NCI-H187 (cell line): Measurements from ENCODE around the gene TSHZ2.
"Not testable (repeated sequence)": the region's sequence is repeated elsewhere in the genome, so short reads cannot be mapped to it uniquely, and the experiment has no call there.

Experiments
- DNase-seq, 2 experiments: peaks; one replicate each; lab custom pipeline; 2025; lab: John Stamatoyannopoulos, UW

The TSHZ2 gene

GRCh38 chr20:53316206-53316937, 344.2 kb downstream of the TSHZ2 start:
- DNase-seq = no peak

- DNase-seq = no peak
Measured at GRCh38 chr20:53319200-53319599, 347.0 kb downstream of the TSHZ2 start.

DNA sequence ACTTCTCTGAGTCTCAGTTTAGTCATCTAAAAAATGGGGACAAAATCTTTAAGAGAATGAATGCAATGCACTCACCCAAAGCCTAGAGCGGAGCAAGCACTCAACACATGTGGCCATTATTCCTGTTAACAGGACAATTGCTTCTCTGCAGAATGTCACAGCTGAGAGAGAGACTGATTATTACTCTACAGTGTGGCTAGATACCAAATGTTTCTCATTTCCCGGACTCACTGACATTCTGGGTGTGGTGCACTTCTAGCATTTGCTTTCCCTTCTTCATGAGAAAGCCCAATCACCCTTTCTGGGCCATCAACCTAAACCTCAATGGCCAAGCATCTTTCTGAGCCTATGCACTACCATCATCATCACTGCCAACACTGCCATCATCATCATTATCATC, 347.6 kb downstream of the TSHZ2 start:
- DNase-seq = no peak

GRCh38 chr20:53320701-53321100, 348.5 kb downstream of the TSHZ2 start:
- DNase-seq = no peak

DNA sequence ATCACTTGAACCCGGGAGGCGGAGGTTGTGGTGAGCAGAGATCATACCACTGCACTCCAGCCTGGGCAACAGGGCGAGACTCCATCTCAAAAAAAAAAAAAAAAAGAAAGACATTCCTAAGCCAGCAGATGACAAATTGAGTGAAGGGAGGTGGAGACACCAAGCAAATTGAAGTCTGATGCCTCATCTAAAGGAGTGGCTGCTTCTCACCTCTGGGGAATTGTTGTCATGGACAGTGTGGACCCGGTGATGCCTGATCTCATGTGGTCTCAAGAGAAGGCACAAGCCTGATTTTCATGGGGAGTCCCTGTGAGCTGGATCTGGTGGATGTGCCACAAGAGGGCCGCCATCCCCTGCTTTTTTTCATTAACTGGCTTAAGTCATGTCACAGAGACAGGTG, 349.4 kb downstream of the TSHZ2 start:
- DNase-seq = no peak

GRCh38 chr20:53322651-53323050, 350.5 kb downstream of the TSHZ2 start:
- no peak for DNase-seq

GRCh38 chr20:53323460-53323859, 351.3 kb downstream of the TSHZ2 start:
- not testable (repeated sequence) for DNase-seq

- no peak for DNase-seq
Measured at GRCh38 chr20:53324816-53325215, 352.7 kb downstream of the TSHZ2 start.

DNA sequence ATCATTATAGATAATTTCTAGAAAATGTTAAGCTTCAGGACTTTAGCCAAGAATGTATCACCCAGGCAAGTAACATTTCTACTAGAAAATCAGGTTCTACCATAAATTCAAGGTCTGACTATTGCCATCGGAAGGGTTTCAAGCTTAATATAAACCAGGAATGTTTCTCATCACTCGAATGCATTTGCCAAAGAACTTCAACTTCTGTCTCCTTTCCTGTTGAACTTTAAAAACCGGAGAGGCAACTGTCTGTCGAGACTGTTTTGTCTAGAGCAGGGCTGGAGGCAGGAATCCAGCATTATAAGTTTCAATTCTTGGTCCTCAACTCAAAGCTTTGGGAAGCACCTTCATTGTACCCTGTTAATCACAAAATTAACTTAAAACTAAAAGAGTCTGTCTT, 356.8 kb downstream of the TSHZ2 start:
- DNase-seq = no peak

DNA sequence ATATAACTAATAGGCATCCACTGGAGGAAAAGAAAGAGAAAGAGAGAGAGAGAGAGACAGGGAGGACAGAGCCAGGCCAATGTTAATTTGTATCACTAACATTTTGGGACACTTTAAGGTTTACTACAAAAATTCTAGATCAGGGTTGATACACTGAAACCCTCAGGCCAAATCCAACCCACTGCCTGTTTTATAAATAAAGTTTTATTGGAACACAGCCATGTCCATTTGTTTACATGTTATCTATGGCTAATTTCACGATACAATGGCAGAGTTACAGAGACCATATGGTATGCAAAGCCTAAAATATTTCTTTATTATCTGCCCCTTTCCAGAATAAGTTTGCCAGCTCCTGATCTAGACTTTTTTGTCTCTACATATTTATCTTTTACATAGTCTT, 357.6 kb downstream of the TSHZ2 start:
- no peak for DNase-seq

DNA sequence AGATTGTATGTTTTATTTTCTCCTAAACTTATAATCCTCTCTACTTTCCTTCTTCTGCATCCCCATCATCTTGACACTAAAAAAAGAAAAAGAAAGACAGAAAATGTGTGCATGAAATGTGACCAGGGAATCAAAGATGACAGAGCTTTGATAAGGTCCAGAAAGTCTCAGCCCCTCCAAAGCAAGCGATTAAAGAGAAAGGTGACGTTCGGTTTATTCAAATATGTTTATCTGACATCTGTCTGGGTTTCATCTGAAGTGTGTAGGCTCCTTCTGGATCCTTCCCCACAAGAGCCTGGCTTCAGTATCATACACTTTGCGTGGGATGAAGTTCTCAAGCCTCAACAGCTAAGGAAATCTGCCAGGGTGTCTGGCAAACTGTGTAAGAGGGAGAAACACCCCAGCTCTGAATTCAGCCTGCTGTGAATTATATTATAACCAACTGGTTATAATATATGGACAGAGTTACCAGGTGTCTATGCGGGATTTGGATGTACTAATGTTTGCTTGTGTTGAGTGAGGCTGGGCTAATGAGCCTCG, 358.5 kb downstream of the TSHZ2 start:
- DNase-seq = no peak

DNA sequence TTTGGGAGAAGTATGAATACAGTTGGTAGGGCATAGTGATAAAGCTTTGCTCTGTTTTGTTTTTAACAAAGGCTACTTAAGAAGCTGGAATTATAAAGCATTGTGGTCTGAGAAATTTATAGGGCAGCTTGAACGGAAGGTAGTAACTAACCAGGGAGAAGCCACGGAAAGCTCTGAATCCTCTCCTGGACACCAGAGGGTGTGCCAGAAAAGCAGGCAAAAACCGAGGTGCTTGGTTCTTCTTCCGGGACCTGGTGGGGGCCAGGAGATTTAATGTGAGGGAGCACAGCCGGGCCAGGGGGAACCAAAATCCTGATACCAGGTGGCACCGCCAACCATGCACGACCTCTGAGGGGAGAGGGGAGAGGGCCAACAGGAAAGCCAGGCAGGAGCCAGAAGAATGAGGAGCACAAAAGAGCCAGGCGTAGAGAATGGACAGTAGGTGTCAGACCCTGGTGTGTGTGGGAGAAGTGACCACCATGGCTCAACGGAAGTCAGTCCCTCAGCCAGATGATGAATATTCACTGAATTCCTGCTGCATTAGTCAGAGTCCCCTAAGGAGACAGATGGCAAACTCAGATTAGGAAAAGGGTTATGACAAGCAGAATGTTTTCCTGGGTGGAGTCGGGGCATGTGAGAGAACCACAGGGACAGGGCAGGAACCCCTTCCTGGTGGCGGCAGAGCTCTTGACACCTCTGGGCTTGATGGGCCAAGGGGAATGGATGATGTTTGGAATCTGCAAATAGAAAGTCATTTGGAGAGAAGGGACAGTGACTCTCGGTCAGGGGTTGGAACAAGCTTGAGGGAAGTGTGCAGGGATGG, 359.2 kb downstream of the TSHZ2 start:
- DNase-seq = no peak

- no peak for DNase-seq
Measured at GRCh38 chr20:53332022-53332837, 360.1 kb downstream of the TSHZ2 start.

GRCh38 chr20:53334861-53335260, 362.7 kb downstream of the TSHZ2 start:
- DNase-seq = no peak

DNA sequence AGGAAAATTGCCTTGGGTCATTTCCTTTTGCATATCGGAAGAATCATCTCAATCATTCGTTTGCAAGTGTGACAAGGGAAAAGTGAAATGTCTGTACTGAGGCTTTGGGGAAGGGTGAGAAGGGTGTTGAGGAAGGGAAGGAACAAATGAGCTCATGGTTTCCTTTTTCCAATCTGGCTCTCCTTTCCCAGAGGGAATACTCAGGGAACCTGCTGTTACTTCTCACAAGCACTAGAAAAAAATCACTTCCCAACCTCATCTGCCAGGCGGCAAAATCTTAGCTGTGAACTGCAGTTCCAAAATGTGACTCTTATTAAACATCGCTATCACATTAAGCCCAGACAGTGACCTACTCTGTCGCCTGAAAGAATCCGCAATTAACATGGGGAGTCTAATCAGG, 363.4 kb downstream of the TSHZ2 start:
- no peak for DNase-seq

GRCh38 chr20:53336892-53337291, 364.7 kb downstream of the TSHZ2 start:
- no peak for DNase-seq

GRCh38 chr20:53337390-53338101, 365.4 kb downstream of the TSHZ2 start:
- no peak for DNase-seq

DNA sequence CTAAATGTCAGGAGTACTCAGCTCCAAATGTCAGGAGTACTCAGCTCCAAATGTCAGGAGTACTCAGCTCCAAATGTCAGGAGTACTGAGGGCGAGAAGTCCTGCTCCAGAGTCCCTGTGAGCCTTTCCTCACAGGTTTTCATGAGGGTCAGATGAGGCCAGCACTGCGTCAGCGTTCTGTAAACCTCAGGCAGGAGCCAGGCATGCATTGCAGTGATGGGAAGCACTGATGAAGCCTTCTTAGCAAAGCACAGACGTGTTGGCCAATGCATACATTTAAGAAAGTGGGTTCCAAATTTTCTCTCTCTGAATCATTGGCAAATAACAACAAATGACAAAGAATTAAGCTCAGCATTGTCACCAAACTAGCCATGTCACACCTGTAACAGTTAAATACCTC, 366.6 kb downstream of the TSHZ2 start:
- DNase-seq = no peak

DNA sequence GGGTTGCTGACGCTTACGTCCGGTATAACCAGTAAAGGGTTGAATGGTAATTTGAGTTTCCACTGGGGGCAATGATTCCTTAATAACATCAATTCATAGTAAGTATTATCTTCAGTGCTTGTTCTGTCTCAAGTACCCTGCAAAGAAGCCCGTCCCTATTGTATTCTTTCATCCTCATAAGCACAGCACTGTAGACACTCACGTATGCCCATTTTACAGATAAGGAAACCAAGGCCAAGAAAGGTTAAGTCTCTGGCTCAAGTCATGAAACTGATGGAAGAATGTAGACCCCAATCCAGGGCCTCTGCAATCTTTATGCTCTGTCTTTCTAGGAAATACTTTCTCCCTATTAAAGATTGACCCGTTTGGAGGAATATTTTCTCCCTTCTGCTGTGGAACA, 370.3 kb downstream of the TSHZ2 start:
- DNase-seq = no peak

- DNase-seq = no peak
Measured at GRCh38 chr20:53343448-53343847, 371.3 kb downstream of the TSHZ2 start.

DNA sequence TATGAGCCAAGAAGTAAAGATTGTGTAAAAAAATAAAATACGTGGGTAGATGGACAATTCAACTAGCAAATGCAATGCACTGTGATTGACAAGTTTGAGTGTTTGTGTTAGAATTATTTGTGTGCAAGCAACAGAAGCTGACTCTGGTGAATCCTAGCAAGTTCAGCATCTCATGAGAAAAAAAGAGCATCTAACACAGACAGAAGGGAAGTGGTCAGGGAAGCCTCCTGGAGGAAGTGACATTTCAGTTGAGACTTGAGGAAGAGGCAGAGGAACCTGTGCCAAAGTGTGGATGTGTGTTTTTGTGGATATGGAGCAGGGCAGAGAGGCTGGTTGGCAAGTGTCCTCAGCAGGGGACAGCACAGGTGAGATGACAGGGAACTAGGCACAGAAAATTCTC, 372.7 kb downstream of the TSHZ2 start:
- DNase-seq = no peak
